Loucy (cell line): ENCODE data around the gene DCAF8L1.

Experiments
- H2AFZ ChIP-seq: fragments of 200-600 bp; sonication (generic); 2 replicates; pipeline ENCODE4 v1.6.0; 2016; ENCODE audit warnings: antibody characterized with exemption, mild to moderate bottlenecking, low read length, moderate library complexity
- H3F3A ChIP-seq: fragments of 200-600 bp; 2 replicates; pipeline ENCODE4 v1.6.0; 2016; ENCODE audit warnings: antibody characterized with exemption, low read depth, mild to moderate bottlenecking
- H3K27me3 ChIP-seq: fragments of 200-600 bp; sonication (generic); 2 replicates; pipeline ENCODE4 v1.6.1; 2014; ENCODE audit warnings: low read length, mild to moderate bottlenecking; ENCODE audit not compliant: insufficient read depth, poor library complexity, severe bottlenecking
- H3K36me3 ChIP-seq: fragments of 200-600 bp; sonication (generic); 2 replicates; pipeline ENCODE4 v1.6.1; 2016; ENCODE audit warnings: low read length; ENCODE audit not compliant: insufficient read depth
- H3K4me1 ChIP-seq: fragments of 200-600 bp; sonication (generic); 2 replicates; pipeline ENCODE4 v1.5.1; 2014; ENCODE audit warnings: low read length, mild to moderate bottlenecking; ENCODE audit not compliant: insufficient read depth, poor library complexity, severe bottlenecking
- H3K4me2 ChIP-seq: fragments of 200-600 bp; sonication (generic); 2 replicates; pipeline ENCODE4 v1.6.0; 2014; ENCODE audit warnings: antibody characterized with exemption, low read length, low read depth, mild to moderate bottlenecking; ENCODE audit not compliant: poor library complexity, severe bottlenecking
- H3K4me3 ChIP-seq: fragments of 200-600 bp; sonication (generic); 2 replicates; pipeline ENCODE4 v1.5.1; 2014; ENCODE audit warnings: low read length, mild to moderate bottlenecking, mixed read lengths; ENCODE audit not compliant: poor library complexity, severe bottlenecking
- H3K79me2 ChIP-seq: fragments of 200-600 bp; sonication (generic); 2 replicates; pipeline ENCODE4 v1.6.1; 2014; ENCODE audit warnings: low read length; ENCODE audit not compliant: insufficient read depth
- H3K9ac ChIP-seq: fragments of 200-600 bp; sonication (generic); 2 replicates; pipeline ENCODE4 v1.6.0; 2014; ENCODE audit warnings: mild to moderate bottlenecking, low read depth, low read length, moderate library complexity; ENCODE audit not compliant: poor library complexity, severe bottlenecking
- H3K9me2 ChIP-seq: fragments of 200-600 bp; sonication (generic); replicated peaks from 2 replicates; pipeline ENCODE4 v1.6.1; 2016; ENCODE audit warnings: low read depth, low read length, mixed read lengths
- H3K9me3 ChIP-seq: fragments of 200-600 bp; sonication (generic); 2 replicates; pipeline ENCODE4 v1.6.1; 2014; ENCODE audit warnings: mild to moderate bottlenecking, antibody characterized with exemption, low read length, low read depth; ENCODE audit not compliant: insufficient read depth
- H4K20me1 ChIP-seq: fragments of 200-600 bp; sonication (generic); 2 replicates; pipeline ENCODE4 v1.6.0; 2014; ENCODE audit warnings: antibody characterized with exemption, low read length, mild to moderate bottlenecking; ENCODE audit not compliant: insufficient read depth, poor library complexity, severe bottlenecking
- CTCF ChIP-seq: fragments of 200-600 bp; sonication (generic); conservative IDR thresholded peaks from 2 replicates; pipeline ENCODE4 v1.5.1; 2014; ENCODE audit warnings: mild to moderate bottlenecking, antibody characterized with exemption, low read length
- EZH2phosphoT487 ChIP-seq: fragments of 200-600 bp; IDR thresholded peaks from 2 replicates; pipeline ENCODE4 v1.6.1; 2018; ENCODE audit warnings: antibody characterized with exemption, mild to moderate bottlenecking, moderate library complexity, borderline replicate concordance

Gene DCAF8L1

GRCh38 chrX:27997622-27998021, 16.4 kb upstream of the DCAF8L1 start:
- H3K27me3 ChIP-seq = no peaks in the 10 kb centered on the region
- no peaks in the 10 kb centered on the region for H3K79me2 ChIP-seq

GRCh38 chrX:27996132-27996531, 14.9 kb upstream of the DCAF8L1 start:
- no peaks in the 10 kb centered on the region for H3K9me2 ChIP-seq
- no peaks in the 10 kb centered on the region for H3K79me2 ChIP-seq

More at GRCh38 chrX:27997622-27998021, 16.4 kb upstream of the DCAF8L1 start:
- Histone ChIP-seq H3K9me2 (no peaks in the 10 kb centered on the region), H3K9ac (no peak overlapping the region), H3K4me3 (no peak overlapping the region), H3K9me3 (no peaks in the 10 kb centered on the region), H3K36me3 (no peaks in the 10 kb centered on the region), H3K4me1 (no peaks in the 10 kb centered on the region), H4K20me1 (no peaks in the 10 kb centered on the region), H2AFZ (no peak overlapping the region), H3F3A (no peaks in the 10 kb centered on the region), H3K4me2 (no peak overlapping the region)
- no peak for TF ChIP-seq EZH2phosphoT487
- TF ChIP-seq CTCF = no peak

GRCh38 chrX:27995611-27996010, 14.4 kb upstream of the DCAF8L1 start:
- Histone ChIP-seq H3K4me3 (no peak overlapping the region), H3K9ac (no peak overlapping the region), H3K9me3 (no peaks in the 10 kb centered on the region), H3K4me1 (no peaks in the 10 kb centered on the region), H2AFZ (no peak overlapping the region), H3K9me2 (no peaks in the 10 kb centered on the region), H3F3A (no peaks in the 10 kb centered on the region), H3K36me3 (no peaks in the 10 kb centered on the region), H3K4me2 (no peak overlapping the region), H3K79me2 (no peaks in the 10 kb centered on the region), H4K20me1 (no peaks in the 10 kb centered on the region), H3K27me3 (no peaks in the 10 kb centered on the region)
- TF ChIP-seq CTCF (no peak), EZH2phosphoT487 (no peak)

More at GRCh38 chrX:27996132-27996531, 14.9 kb upstream of the DCAF8L1 start:
- Histone ChIP-seq H4K20me1 (no peaks in the 10 kb centered on the region), H3K4me3 (no peak overlapping the region), H3K9ac (no peak overlapping the region), H2AFZ (no peak overlapping the region), H3K9me3 (no peaks in the 10 kb centered on the region), H3F3A (no peaks in the 10 kb centered on the region), H3K27me3 (no peaks in the 10 kb centered on the region), H3K36me3 (no peaks in the 10 kb centered on the region), H3K4me2 (no peak overlapping the region), H3K4me1 (no peaks in the 10 kb centered on the region)
- no peak for TF ChIP-seq EZH2phosphoT487
- no peak for TF ChIP-seq CTCF
